ENCODE measurements around the gene SPI1. TPM values are rescaled to one million over a fixed set of nuclear protein-coding genes. Genes with fewer than 3 reads are reported as not detected.

SPI1 gene
- not detected in 2 replicates for total RNA-seq (2014; rRNA removed; shearing (Covaris generic))

- DNase-seq (ENCODE audit: low spot score), result no peak
Observed at GRCh38 chr11:47378010-47378835, at the start of gene SPI1. SPI1 (minus strand) TSS chr11:47378547; CDS start chr11:47378353, 194 bp downstream.

GRCh38 chr11:47426062-47426956, 48.0 kb upstream of the SPI1 start, which contains the start of gene PSMC3:
PSMC3 (minus strand) TSS chr11:47426439; CDS start chr11:47426279, 160 bp downstream.
- peak; percentile 99 for DNase-seq (ENCODE audit: low spot score)

- DNase-seq (ENCODE audit: low spot score), result no peak
Observed at GRCh38 chr11:47425611-47426010, 47.3 kb upstream of the SPI1 start.

- DNase-seq (ENCODE audit: low spot score), result no peak
Observed at GRCh38 chr11:47418454-47419259, 40.3 kb upstream of the SPI1 start.

- DNase-seq (ENCODE audit: low spot score), result no peak
Observed at GRCh38 chr11:47417712-47418111, 39.4 kb upstream of the SPI1 start.

GRCh38 chr11:47415949-47416472, 37.7 kb upstream of the SPI1 start:
- peak; percentile 86 for DNase-seq (ENCODE audit: low spot score)

GRCh38 chr11:47415091-47415854, 36.9 kb upstream of the SPI1 start:
- no peak for DNase-seq (ENCODE audit: low spot score)

GRCh38 chr11:47414685-47415070, 36.3 kb upstream of the SPI1 start:
- DNase-seq (ENCODE audit: low spot score), result no peak

- DNase-seq (ENCODE audit: low spot score), result no peak
Observed at GRCh38 chr11:47413908-47414684, 35.7 kb upstream of the SPI1 start.

- no peak for DNase-seq (ENCODE audit: low spot score)
Observed at GRCh38 chr11:47413351-47413750, 35.0 kb upstream of the SPI1 start.

GRCh38 chr11:47411884-47412746, 33.8 kb upstream of the SPI1 start:
- peak; percentile 57 for DNase-seq (ENCODE audit: low spot score)

GRCh38 chr11:47410370-47411264, 32.3 kb upstream of the SPI1 start:
- no peak for DNase-seq (ENCODE audit: low spot score)

GRCh38 chr11:47409440-47410369, 31.4 kb upstream of the SPI1 start:
- DNase-seq (ENCODE audit: low spot score), result no peak

- peak; percentile 50 for DNase-seq (ENCODE audit: low spot score)
Observed at GRCh38 chr11:47408598-47409439, 30.5 kb upstream of the SPI1 start.

- DNase-seq (ENCODE audit: low spot score), result peak; percentile 94
Observed at GRCh38 chr11:47407746-47408590, 29.6 kb upstream of the SPI1 start, which contains the start of gene SLC39A13. SLC39A13 (plus strand) TSS chr11:47408590; CDS start chr11:47410095, 1,505 bp downstream.

Data from HT-29 (cell line).